ENCODE measurements around the gene TPR.

- TF ChIP-seq, protein P1, sequence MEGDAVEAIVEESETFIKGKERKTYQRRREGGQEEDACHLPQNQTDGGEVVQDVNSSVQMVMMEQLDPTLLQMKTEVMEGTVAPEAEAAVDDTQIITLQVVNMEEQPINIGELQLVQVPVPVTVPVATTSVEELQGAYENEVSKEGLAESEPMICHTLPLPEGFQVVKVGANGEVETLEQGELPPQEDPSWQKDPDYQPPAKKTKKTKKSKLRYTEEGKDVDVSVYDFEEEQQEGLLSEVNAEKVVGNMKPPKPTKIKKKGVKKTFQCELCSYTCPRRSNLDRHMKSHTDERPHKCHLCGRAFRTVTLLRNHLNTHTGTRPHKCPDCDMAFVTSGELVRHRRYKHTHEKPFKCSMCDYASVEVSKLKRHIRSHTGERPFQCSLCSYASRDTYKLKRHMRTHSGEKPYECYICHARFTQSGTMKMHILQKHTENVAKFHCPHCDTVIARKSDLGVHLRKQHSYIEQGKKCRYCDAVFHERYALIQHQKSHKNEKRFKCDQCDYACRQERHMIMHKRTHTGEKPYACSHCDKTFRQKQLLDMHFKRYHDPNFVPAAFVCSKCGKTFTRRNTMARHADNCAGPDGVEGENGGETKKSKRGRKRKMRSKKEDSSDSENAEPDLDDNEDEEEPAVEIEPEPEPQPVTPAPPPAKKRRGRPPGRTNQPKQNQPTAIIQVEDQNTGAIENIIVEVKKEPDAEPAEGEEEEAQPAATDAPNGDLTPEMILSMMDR (IDR thresholded peaks at IDR 0.05): no peak
- TF ChIP-seq POLR2A (IDR thresholded peaks at IDR 0.05) (no peak), POLR2AphosphoS5 (IDR thresholded peaks at IDR 0.05) (no peak), EP300 (IDR thresholded peaks at IDR 0.05) (no peak)
Observed at GRCh38 chr1:186323865-186324264, 51.2 kb downstream of the TPR start.
